ENCODE results near the gene SPINT4. TPM values are rescaled to one million over a fixed set of nuclear protein-coding genes. Genes with fewer than 3 reads are reported as not detected.

Gene SPINT4
- total RNA-seq, 2 donors from 2014 or later: not detected

DNA sequence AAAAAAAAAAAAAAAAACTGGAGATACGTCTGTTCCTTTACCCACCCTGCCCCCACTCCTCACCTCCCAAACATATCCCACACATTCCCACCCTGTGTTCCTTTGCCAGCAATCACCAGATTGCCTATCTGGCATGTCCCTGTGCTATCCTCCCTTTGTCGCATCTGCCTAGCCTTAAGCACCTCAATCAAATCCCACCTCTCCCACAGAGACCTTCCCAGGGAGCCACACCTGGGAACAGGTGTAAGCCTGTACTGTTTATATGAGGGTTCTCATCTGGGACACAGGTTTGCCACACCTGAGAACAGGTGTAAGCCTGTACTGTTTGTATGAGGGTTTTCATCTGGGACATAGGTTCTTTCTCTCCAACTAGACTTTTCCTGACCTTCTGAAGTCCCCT lies 52.8 kb downstream of the SPINT4 start:
- Mint-ChIP-seq H3K9me3 (no peaks in the 10 kb centered on the region), H3K27ac (no peak overlapping the region), H3K36me3 (no peaks in the 10 kb centered on the region), H3K4me1 (ENCODE audit: low read depth in 2 of 2) (peaks cover 0 to 6% of the 10 kb centered on the region in 2 donors), H3K27me3 (peaks cover 7 to 13% of the 10 kb centered on the region in 2 donors), H3K4me3 (no peak overlapping the region)
- DNase-seq (ENCODE audit: low spot score): no peak
- no peak for ATAC-seq

GRCh38 chr20:45775411-45775810 lies 53.3 kb downstream of the SPINT4 start:
- no peak for ATAC-seq
- Mint-ChIP-seq H3K27me3 (peaks cover 7 to 13% of the 10 kb centered on the region in 2 donors), H3K27ac (no peak overlapping the region)

More at GRCh38 chr20:45775411-45775810, 53.3 kb downstream of the SPINT4 start:
- Mint-ChIP-seq H3K4me3 (no peak overlapping the region), H3K9me3 (no peaks in the 10 kb centered on the region), H3K36me3 (no peaks in the 10 kb centered on the region), H3K4me1 (ENCODE audit: low read depth in 2 of 2) (peaks cover 0 to 6% of the 10 kb centered on the region in 2 donors)
- no peak for DNase-seq (ENCODE audit: low spot score)

Other genes with a start within 250 kb of the SPINT4 start
- gene SPINT3, start 206.7 kb upstream of the SPINT4 start, total RNA-seq: not detected
- gene WFDC6, start 182.9 kb upstream of the SPINT4 start, total RNA-seq: not detected
- not detected for gene EPPIN, start 174.9 kb upstream of the SPINT4 start, total RNA-seq
- not detected for gene WFDC8, start 143.1 kb upstream of the SPINT4 start, total RNA-seq
- gene WFDC10A, start 92.6 kb upstream of the SPINT4 start, total RNA-seq: not detected
- gene WFDC9, start 91.1 kb upstream of the SPINT4 start, total RNA-seq: not detected
- gene WFDC11, start 52.1 kb upstream of the SPINT4 start, total RNA-seq: not detected
- not detected for gene WFDC13, start 20.3 kb upstream of the SPINT4 start, total RNA-seq
- not detected for gene WFDC10B, start 17.3 kb upstream of the SPINT4 start, total RNA-seq
- gene WFDC3, start 69.5 kb downstream of the SPINT4 start, total RNA-seq: not detected
- gene DNTTIP1, start 69.6 kb downstream of the SPINT4 start, total RNA-seq: 10 to 100 TPM; 25.5 to 30.4 TPM
- gene UBE2C, start 90.3 kb downstream of the SPINT4 start, total RNA-seq: 100 to 1,000 TPM in 1 of 2 donors, 10 to 100 TPM in 1; 89.7 to 139 TPM
- not detected for gene TNNC2, start 105.0 kb downstream of the SPINT4 start, total RNA-seq
- 1 to 10 TPM; 1.5 to 2.2 TPM for gene SNX21, start 111.5 kb downstream of the SPINT4 start, total RNA-seq
- gene ACOT8, start 135.0 kb downstream of the SPINT4 start, total RNA-seq: 10 to 100 TPM; 24.4 to 26.2 TPM
- gene ZSWIM3, start 135.3 kb downstream of the SPINT4 start, total RNA-seq: 1 to 10 TPM; 5.5 to 6.4 TPM
- gene ZSWIM1, start 158.9 kb downstream of the SPINT4 start, total RNA-seq: 1 to 10 TPM; 2.7 to 3.2 TPM
- 1 to 10 TPM in 1 of 2 donors, not detected in 1; 1.0 TPM for gene SPATA25, start 165.3 kb downstream of the SPINT4 start, total RNA-seq
- gene NEURL2, start 168.9 kb downstream of the SPINT4 start, total RNA-seq: 1 to 10 TPM in 1 of 2 donors, under 1 TPM in 1; 0.29 to 1.9 TPM
- gene CTSA, start 169.0 kb downstream of the SPINT4 start, total RNA-seq: 10 to 100 TPM; 42.2 to 55.6 TPM
- 1 to 10 TPM; 3.0 to 8.8 TPM for gene PLTP, start 189.8 kb downstream of the SPINT4 start, total RNA-seq
- gene PCIF1, start 212.3 kb downstream of the SPINT4 start, total RNA-seq: 10 to 100 TPM; 33.7 to 41.1 TPM
- 10 to 100 TPM; 44.4 to 62.6 TPM for gene ZNF335, start 249.9 kb downstream of the SPINT4 start, total RNA-seq